NCI-H2227 treated with DMSO at 0.1 percent for 48 hours (cell line): ENCODE results near the gene C13orf46.
"Not testable (repeated sequence)": the region's sequence is repeated elsewhere in the genome, so short reads cannot be mapped to it uniquely, and the experiment has no call there.

ENCODE experiments used
- DNase-seq: peaks from one replicate; lab custom pipeline; 2025; lab: John Stamatoyannopoulos, UW

Gene C13orf46

GRCh38 chr13:113923376-113924063, 50.4 kb downstream of the C13orf46 start:
- DNase-seq, result no peak

GRCh38 chr13:113922412-113923118, 51.3 kb downstream of the C13orf46 start:
- no peak for DNase-seq

- DNase-seq, result no peak
Observed at GRCh38 chr13:113921763-113922162, 52.1 kb downstream of the C13orf46 start.

- no peak for DNase-seq
Observed at GRCh38 chr13:113920606-113921286, 53.1 kb downstream of the C13orf46 start.

- no peak for DNase-seq
Observed at GRCh38 chr13:113919761-113920559, 53.9 kb downstream of the C13orf46 start.

- no peak for DNase-seq
Observed at GRCh38 chr13:113918981-113919701, 54.7 kb downstream of the C13orf46 start.

GRCh38 chr13:113918580-113918979, 55.3 kb downstream of the C13orf46 start:
- no peak for DNase-seq

- DNase-seq, result no peak
Observed at GRCh38 chr13:113917594-113918371, 56.1 kb downstream of the C13orf46 start.

GRCh38 chr13:113917096-113917495, 56.8 kb downstream of the C13orf46 start:
- DNase-seq, result no peak

GRCh38 chr13:113916330-113916815, 57.5 kb downstream of the C13orf46 start:
- no peak for DNase-seq

- DNase-seq, result no peak
Observed at GRCh38 chr13:113915786-113916329, 58.0 kb downstream of the C13orf46 start.

GRCh38 chr13:113915012-113915763, 58.7 kb downstream of the C13orf46 start:
- DNase-seq, result no peak

- DNase-seq, result no peak
Observed at GRCh38 chr13:113914333-113915011, 59.4 kb downstream of the C13orf46 start.

- not testable (repeated sequence) for DNase-seq
Observed at GRCh38 chr13:113913838-113914237, 60.0 kb downstream of the C13orf46 start.

- not testable (repeated sequence) for DNase-seq
Observed at GRCh38 chr13:113913408-113913807, 60.5 kb downstream of the C13orf46 start.

- DNase-seq, result no peak
Observed at GRCh38 chr13:113912596-113912995, 61.3 kb downstream of the C13orf46 start.

GRCh38 chr13:113907635-113908617, 66.0 kb downstream of the C13orf46 start:
- no peak for DNase-seq

- DNase-seq, result no peak
Observed at GRCh38 chr13:113906571-113906970, 67.3 kb downstream of the C13orf46 start.
